Duodenal mucosa (tissue), 2 donors: ENCODE results near the gene GLRX2.

Experiments used
- H3K27ac ChIP-seq: one replicate; pipeline ENCODE4 v1.7.0; 2013; ENCODE audit warnings: low read depth, low read length
- H3K27me3 ChIP-seq, 2 donors: one replicate each; pipeline ENCODE4 v1.7.0; 2013; ENCODE audit warnings: low read length in 2 of 2, control low read depth in 1 of 2; ENCODE audit not compliant: insufficient read depth in 2 of 2, control insufficient read depth in 1 of 2
- H3K36me3 ChIP-seq, 2 donors: one replicate each; pipeline ENCODE4 v1.7.0; 2013; ENCODE audit warnings: low read length in 2 of 2, control low read depth in 1 of 2; ENCODE audit not compliant: insufficient read depth in 2 of 2, control insufficient read depth in 1 of 2
- H3K4me1 ChIP-seq, 2 donors: one replicate each; pipeline ENCODE4 v1.7.0; 2013; ENCODE audit warnings: low read length in 2 of 2, control low read depth in 1 of 2; ENCODE audit not compliant: insufficient read depth in 2 of 2, control insufficient read depth in 1 of 2
- H3K4me3 ChIP-seq, 2 donors: one replicate each; pipeline ENCODE4 v1.7.0; 2013; ENCODE audit warnings: low read length in 2 of 2, low read depth in 1 of 2
- H3K9ac ChIP-seq, 2 donors: one replicate each; pipeline ENCODE4 v1.7.0; 2013; ENCODE audit warnings: low read length in 2 of 2, low read depth in 1 of 2
- H3K9me3 ChIP-seq, 2 donors: one replicate each; pipeline ENCODE4 v1.7.0; 2013; ENCODE audit warnings: low read length in 2 of 2, control low read depth in 1 of 2; ENCODE audit not compliant: control insufficient read depth in 1 of 2

Gene GLRX2

GRCh38 chr1:193090865-193091264 is 14.3 kb downstream of the GLRX2 start:
- no peak overlapping the region for H3K4me3 ChIP-seq
- peaks cover 0 to 13% of the 10 kb centered on the region in 2 donors for H3K36me3 ChIP-seq
- H3K4me1 ChIP-seq = no peaks in the 10 kb centered on the region
- no peaks in the 10 kb centered on the region for H3K27me3 ChIP-seq
- H3K9ac ChIP-seq = no peak overlapping the region
- H3K27ac ChIP-seq = no peak overlapping the region
- no peaks in the 10 kb centered on the region for H3K9me3 ChIP-seq

GRCh38 chr1:193087893-193088292 is 17.3 kb downstream of the GLRX2 start:
- no peaks in the 10 kb centered on the region for H3K4me1 ChIP-seq
- H3K9me3 ChIP-seq = no peaks in the 10 kb centered on the region

GRCh38 chr1:193086342-193086741 is 18.9 kb downstream of the GLRX2 start:
- H3K4me1 ChIP-seq = no peaks in the 10 kb centered on the region
- no peak overlapping the region for H3K9ac ChIP-seq
- no peak overlapping the region for H3K27ac ChIP-seq
- no peak overlapping the region for H3K4me3 ChIP-seq
- H3K9me3 ChIP-seq = no peaks in the 10 kb centered on the region
- peaks cover 15 to 33% of the 10 kb centered on the region in 2 donors for H3K36me3 ChIP-seq
- no peaks in the 10 kb centered on the region for H3K27me3 ChIP-seq

More at GRCh38 chr1:193087893-193088292, 17.3 kb downstream of the GLRX2 start:
- H3K9ac ChIP-seq = no peak overlapping the region
- H3K27ac ChIP-seq = no peak overlapping the region
- H3K36me3 ChIP-seq = peaks cover 8 to 24% of the 10 kb centered on the region in 2 donors
- H3K27me3 ChIP-seq = no peaks in the 10 kb centered on the region
- H3K4me3 ChIP-seq = no peak overlapping the region

- no peaks in the 10 kb centered on the region for H3K27me3 ChIP-seq
- H3K4me3 ChIP-seq = no peak overlapping the region
- no peak overlapping the region for H3K9ac ChIP-seq
- H3K36me3 ChIP-seq = peaks cover 15 to 34% of the 10 kb centered on the region in 2 donors
- H3K27ac ChIP-seq = no peak overlapping the region
- no peaks in the 10 kb centered on the region for H3K9me3 ChIP-seq
- H3K4me1 ChIP-seq = no peaks in the 10 kb centered on the region
Measured at GRCh38 chr1:193085263-193085662, 20.0 kb downstream of the GLRX2 start.

- H3K36me3 ChIP-seq = peaks cover 15 to 46% of the 10 kb centered on the region in 2 donors
- no peaks in the 10 kb centered on the region for H3K9me3 ChIP-seq
- H3K4me1 ChIP-seq = no peaks in the 10 kb centered on the region
- no peak overlapping the region for H3K9ac ChIP-seq
- no peaks in the 10 kb centered on the region for H3K27me3 ChIP-seq
- no peak overlapping the region for H3K4me3 ChIP-seq
- H3K27ac ChIP-seq = no peak overlapping the region
Measured at GRCh38 chr1:193083365-193084088, 21.7 kb downstream of the GLRX2 start.

GRCh38 chr1:193079187-193079586 is 26.0 kb downstream of the GLRX2 start:
- Histone ChIP-seq H3K9ac (no peak overlapping the region), H3K36me3 (peaks cover 21 to 54% of the 10 kb centered on the region in 2 donors), H3K4me1 (no peaks in the 10 kb centered on the region), H3K27me3 (no peaks in the 10 kb centered on the region), H3K27ac (no peak overlapping the region), H3K9me3 (peaks cover 0 to 6% of the 10 kb centered on the region in 2 donors), H3K4me3 (no peak overlapping the region)

- Histone ChIP-seq H3K9ac (no peak overlapping the region), H3K4me1 (no peaks in the 10 kb centered on the region), H3K36me3 (peaks cover 21 to 48% of the 10 kb centered on the region in 2 donors), H3K27ac (no peak overlapping the region), H3K27me3 (no peaks in the 10 kb centered on the region), H3K9me3 (peaks cover 0 to 6% of the 10 kb centered on the region in 2 donors), H3K4me3 (no peak overlapping the region)
Measured at GRCh38 chr1:193077991-193078390, 27.2 kb downstream of the GLRX2 start.

GRCh38 chr1:193070942-193071341 is 34.3 kb downstream of the GLRX2 start:
- H3K4me3 ChIP-seq = no peak overlapping the region
- H3K36me3 ChIP-seq = peaks cover 0 to 10% of the 10 kb centered on the region in 2 donors
- H3K9me3 ChIP-seq = no peaks in the 10 kb centered on the region
- H3K27ac ChIP-seq = no peak overlapping the region
- peaks cover 0 to 6% of the 10 kb centered on the region in 2 donors for H3K4me1 ChIP-seq
- no peaks in the 10 kb centered on the region for H3K27me3 ChIP-seq
- H3K9ac ChIP-seq = no peak overlapping the region

- peaks cover 0 to 6% of the 10 kb centered on the region in 2 donors for H3K4me1 ChIP-seq
- peaks cover 0 to 10% of the 10 kb centered on the region in 2 donors for H3K36me3 ChIP-seq
- H3K9ac ChIP-seq = no peak overlapping the region
- no peak overlapping the region for H3K4me3 ChIP-seq
- no peaks in the 10 kb centered on the region for H3K9me3 ChIP-seq
- no peak overlapping the region for H3K27ac ChIP-seq
- H3K27me3 ChIP-seq = no peaks in the 10 kb centered on the region
Measured at GRCh38 chr1:193070386-193070753, 34.8 kb downstream of the GLRX2 start.

GRCh38 chr1:193069748-193070385 is 35.3 kb downstream of the GLRX2 start:
- H3K27me3 ChIP-seq = no peaks in the 10 kb centered on the region
- no peak overlapping the region for H3K4me3 ChIP-seq
- H3K9me3 ChIP-seq = no peaks in the 10 kb centered on the region
- peaks cover 0 to 6% of the 10 kb centered on the region in 2 donors for H3K4me1 ChIP-seq
- H3K36me3 ChIP-seq = peaks cover 0 to 10% of the 10 kb centered on the region in 2 donors
- H3K27ac ChIP-seq = no peak overlapping the region
- H3K9ac ChIP-seq = no peak overlapping the region
